Spleen (tissue), 11 donors: ENCODE results near the gene TBC1D21. TPM values are rescaled to one million over a fixed set of nuclear protein-coding genes. Genes with fewer than 3 reads are reported as not detected.

Source experiments
- DNase-seq: peaks from one replicate; pipeline ENCODE4 v3.0.0-alpha.2; 2020
- H3K27ac ChIP-seq, 8 donors: fragments of 200-600 bp; sonication (generic) in 7 of 8; 1 replicate in 4 of 8; 2 replicates in 4 of 8; pipeline versions ENCODE4 v1.5.0 to v1.8.0; 2016 to 2021; ENCODE audit warnings: inconsistent platforms in 4 of 8, mild to moderate bottlenecking in 4 of 8, moderate library complexity in 1 of 8
- H3K27me3 ChIP-seq, 7 donors: fragments of 200-600 bp; sonication (generic) in 6 of 7; replicated peaks in 1 of 7; 1 replicate in 4 of 7; 2 replicates in 3 of 7; pipeline versions ENCODE4 v1.5.0 to v1.8.0; 2016 to 2021; ENCODE audit warnings: inconsistent platforms in 3 of 7, mild to moderate bottlenecking in 1 of 7
- H3K36me3 ChIP-seq, 6 donors: fragments of 200-600 bp; sonication (generic) in 5 of 6; 1 replicate in 4 of 6; 2 replicates in 2 of 6; pipeline versions ENCODE4 v1.5.0 to v1.8.0; 2016 to 2021; ENCODE audit warnings: inconsistent platforms in 2 of 6
- H3K4me1 ChIP-seq, 6 donors: fragments of 200-600 bp; sonication (generic) in 5 of 6; 1 replicate in 3 of 6; 2 replicates in 3 of 6; pipeline versions ENCODE4 v1.5.0 to v1.8.0; 2016 to 2021; ENCODE audit warnings: inconsistent platforms in 3 of 6
- H3K4me3 ChIP-seq, 8 donors: fragments of 200-600 bp; sonication (generic) in 7 of 8; 1 replicate in 4 of 8; 2 replicates in 4 of 8; pipeline versions ENCODE4 v1.5.0 to v1.8.0; 2016 to 2021; ENCODE audit warnings: inconsistent platforms in 4 of 8, mild to moderate bottlenecking in 4 of 8, moderate library complexity in 2 of 8
- H3K9me3 ChIP-seq, 8 donors: fragments of 200-600 bp; sonication (generic) in 7 of 8; 1 replicate in 4 of 8; 2 replicates in 4 of 8; pipeline versions ENCODE4 v1.5.0 to v1.8.0; 2016 to 2021; ENCODE audit warnings: inconsistent platforms in 4 of 8
- POLR2A ChIP-seq, 3 donors: fragments of 450-650 bp; IDR thresholded peaks; one replicate each; pipeline ENCODE4 v1.5.1; 2017; ENCODE audit warnings: antibody characterized with exemption in 3 of 3, mild to moderate bottlenecking in 1 of 3
- POLR2AphosphoS5 ChIP-seq, 3 donors: sonication (generic); formaldehyde crosslinking; IDR thresholded peaks; one replicate each; pipeline ENCODE4 v1.5.1; 2017; ENCODE audit warnings: antibody characterized with exemption in 3 of 3
- WGBS, 5 donors: extraction: QIAGEN DNeasy Blood & Tissue Kit in 3 of 5; methylation state at CpG; one replicate each; pipeline versions ENCODE4 v1.1.5 to v1.1.7; 2013 to 2018; 5-methylcytosine and 5-hydroxymethylcytosine counted together
- intact Hi-C: fragments of 100-400 bp; cut with DNase I; formaldehyde crosslinking; loops from one replicate; pipeline ENCODE4 v1.15.0; 2023; ENCODE audit warnings: low total_unique reads
- polyA plus RNA-seq, 3 donors: library from polyadenylated mRNA; stranded (reverse); fragments of 200-250 nt; gene quantifications; one replicate each; pipeline ENCODE4 v1.2.1, GENCODE V29; 2013
- total RNA-seq, 7 donors: library from RNA; depleted of rRNA in 3 of 7; stranded (reverse); fragments of >200 nt in 3 of 7; fragmentation: NEBNext Ultra II Directional in 4 of 7; extraction: Animal tissue kit (Norgen Biotek cat#: 25700) in 4 of 7; gene quantifications; one replicate each; pipeline versions ENCODE4 v1.1.0 to v1.2.1, GENCODE V29; 2016 to 2021
- TF ChIP-seq, protein P1 (sequence below), 11 experiments: fragments of 200-600 bp in 7 of 11; fragments of 450-650 bp in 4 of 11; sonication (generic) in 4 of 11; IDR thresholded peaks in 8 of 11; conservative IDR thresholded peaks in 3 of 11; 1 replicate in 7 of 11; 2 replicates in 4 of 11; pipeline versions ENCODE4 v1.4.0 to v1.8.0; 2016 to 2021; ENCODE audit warnings: antibody characterized with exemption in 11 of 11, inconsistent platforms in 4 of 11, mild to moderate bottlenecking in 1 of 11
- donor health status: healthy with polysubstance abuse.
- donor health status: DM: no; HTN: no; CAD: no; lungs with moderate emphysema.
- donor health status: DM: no; HTN: no; CAD: no.
- donor health status: Bipolar disorder and iron deficiency.
- donor health status: healthy.
- donor health status: DM: no; HTN: no; CAD: no.
- donor health status: DM: yes; HTN: yes; CAD: no.

The TBC1D21 gene
- total and polyA plus RNA-seq, 10 donors, result not detected

DNA sequence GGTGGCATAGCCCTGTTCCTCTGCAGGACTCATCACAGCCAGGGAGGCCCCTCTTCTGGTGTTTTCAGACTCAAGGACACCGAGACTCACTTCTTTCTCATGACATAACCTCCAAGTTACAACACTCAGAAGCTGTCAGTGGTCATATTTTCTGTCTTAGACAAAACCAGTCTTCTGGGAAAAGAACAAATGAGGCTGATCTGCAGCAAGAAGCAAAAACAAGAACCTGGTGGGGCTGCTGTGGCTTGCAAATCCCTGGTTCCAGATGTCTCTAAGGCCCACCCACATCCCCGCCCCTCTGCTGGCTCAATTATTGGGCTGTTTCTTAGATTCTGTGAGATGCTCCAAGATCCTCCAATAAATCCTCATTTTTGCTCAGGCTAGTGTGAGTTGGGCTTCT lies 36.3 kb downstream of the TBC1D21 start:
- Histone ChIP-seq H3K9me3 (no peaks in the 10 kb centered on the region), H3K36me3 (no peaks in the 10 kb centered on the region), H3K27me3 (peaks cover 0 to 6% (median 0%) of the 10 kb centered on the region in 7 donors), H3K27ac (no peak overlapping the region), H3K4me3 (no peak overlapping the region), H3K4me1 (peaks cover 0 to 15% (median 5%) of the 10 kb centered on the region in 6 donors)
- intact Hi-C loops, result no loop called here
- peak; percentile 4 for DNase-seq
- WGBS, 5 donors, result 75 to 90% (median 83%) methylated on average over 2 of the region's 2 CpGs
- TF ChIP-seq POLR2A (IDR thresholded peaks at IDR 0.05) (no peak), POLR2AphosphoS5 (IDR thresholded peaks at IDR 0.05) (no peak)
- TF ChIP-seq, protein P1, sequence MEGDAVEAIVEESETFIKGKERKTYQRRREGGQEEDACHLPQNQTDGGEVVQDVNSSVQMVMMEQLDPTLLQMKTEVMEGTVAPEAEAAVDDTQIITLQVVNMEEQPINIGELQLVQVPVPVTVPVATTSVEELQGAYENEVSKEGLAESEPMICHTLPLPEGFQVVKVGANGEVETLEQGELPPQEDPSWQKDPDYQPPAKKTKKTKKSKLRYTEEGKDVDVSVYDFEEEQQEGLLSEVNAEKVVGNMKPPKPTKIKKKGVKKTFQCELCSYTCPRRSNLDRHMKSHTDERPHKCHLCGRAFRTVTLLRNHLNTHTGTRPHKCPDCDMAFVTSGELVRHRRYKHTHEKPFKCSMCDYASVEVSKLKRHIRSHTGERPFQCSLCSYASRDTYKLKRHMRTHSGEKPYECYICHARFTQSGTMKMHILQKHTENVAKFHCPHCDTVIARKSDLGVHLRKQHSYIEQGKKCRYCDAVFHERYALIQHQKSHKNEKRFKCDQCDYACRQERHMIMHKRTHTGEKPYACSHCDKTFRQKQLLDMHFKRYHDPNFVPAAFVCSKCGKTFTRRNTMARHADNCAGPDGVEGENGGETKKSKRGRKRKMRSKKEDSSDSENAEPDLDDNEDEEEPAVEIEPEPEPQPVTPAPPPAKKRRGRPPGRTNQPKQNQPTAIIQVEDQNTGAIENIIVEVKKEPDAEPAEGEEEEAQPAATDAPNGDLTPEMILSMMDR (IDR thresholded peaks at IDR 0.05 in 8 of 11, conservative IDR thresholded peaks at IDR 0.05 in 3 of 11), result no peak

DNA sequence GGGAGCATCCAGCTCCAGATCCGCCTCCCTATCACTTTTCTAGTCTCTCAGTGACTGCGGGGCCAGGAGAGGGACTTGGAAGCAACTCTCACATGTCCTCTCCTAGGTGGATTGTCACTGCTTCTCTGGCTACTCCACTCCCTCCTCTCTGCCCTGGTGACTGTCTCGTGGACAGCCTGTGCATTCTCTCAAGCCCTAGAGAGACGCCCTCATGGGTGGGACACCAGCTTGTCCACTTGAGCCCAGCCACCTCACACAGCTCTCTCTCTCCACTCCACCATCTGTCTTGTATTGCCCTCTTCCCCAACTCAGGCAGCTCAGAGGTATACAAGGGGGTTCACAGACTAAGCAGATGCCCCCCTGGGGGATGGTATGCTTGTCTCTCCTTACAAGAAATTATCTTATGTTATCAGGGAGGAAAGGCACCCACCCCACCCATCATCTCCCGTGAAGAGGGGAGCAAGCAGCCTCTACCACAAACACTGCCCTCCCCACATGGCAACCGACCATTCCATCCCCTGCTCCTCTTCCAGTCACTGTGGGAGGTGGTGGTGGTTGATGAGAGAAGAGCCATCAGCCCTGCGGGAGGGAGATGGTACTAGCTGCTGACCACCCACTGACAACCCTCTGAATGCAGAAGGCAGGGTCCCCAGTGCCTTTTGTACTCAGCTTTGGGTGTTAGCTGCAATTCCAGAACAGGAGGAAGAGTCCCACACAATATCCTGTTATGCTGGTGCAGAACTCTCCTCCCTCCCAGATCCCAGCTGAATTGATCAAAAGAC lies 37.3 kb downstream of the TBC1D21 start:
- H3K4me1 ChIP-seq, result peaks cover 0 to 15% (median 5%) of the 10 kb centered on the region in 6 donors
- DNase-seq, result peak; percentile 45
- no peak overlapping the region for H3K27ac ChIP-seq
- 75 to 85% (median 76%) methylated on average over 7 of the region's 7 CpGs for WGBS, 5 donors
- peaks cover 0 to 6% (median 0%) of the 10 kb centered on the region in 7 donors for H3K27me3 ChIP-seq
- no peak for TF ChIP-seq POLR2A (IDR thresholded peaks at IDR 0.05)
- no peak for TF ChIP-seq POLR2AphosphoS5 (IDR thresholded peaks at IDR 0.05)
- TF ChIP-seq, protein P1 (IDR thresholded peaks at IDR 0.05 in 8 of 11, conservative IDR thresholded peaks at IDR 0.05 in 3 of 11), result no peak
- H3K4me3 ChIP-seq, result no peak overlapping the region
- H3K36me3 ChIP-seq, result no peaks in the 10 kb centered on the region
- intact Hi-C loops, result no loop called here
- H3K9me3 ChIP-seq, result peaks cover 0 to under 1% (median 0%) of the 10 kb centered on the region in 8 donors

DNA sequence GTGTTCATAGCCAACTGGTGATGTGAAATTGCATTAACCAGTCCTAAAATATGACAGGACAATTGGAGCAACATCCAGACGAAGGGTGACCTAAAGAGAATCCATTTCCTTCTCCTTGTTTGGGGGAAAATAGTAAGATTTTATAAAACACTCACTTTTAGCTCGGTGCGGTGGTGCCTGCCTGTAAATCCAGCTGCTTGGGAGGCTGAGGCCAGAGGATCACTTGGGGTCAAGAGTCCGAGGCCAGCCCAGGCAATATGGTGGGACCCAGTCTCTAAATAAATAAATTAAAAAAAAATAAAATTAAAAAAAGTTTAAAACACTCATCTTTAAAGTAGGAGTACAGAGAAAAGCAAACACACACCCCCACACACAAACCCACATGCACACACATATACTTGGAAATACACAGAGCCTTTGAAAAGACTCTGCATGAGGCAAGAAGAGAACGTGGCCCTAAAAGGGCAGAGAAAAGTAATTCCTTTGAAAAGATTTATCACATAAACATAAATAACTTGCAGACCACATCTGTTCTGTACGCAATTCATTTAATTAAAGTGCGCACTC lies 38.7 kb downstream of the TBC1D21 start:
- intact Hi-C loops, result no loop called here
- Histone ChIP-seq H3K36me3 (peaks cover 0 to 3% (median 0%) of the 10 kb centered on the region in 6 donors), H3K27ac (no peak overlapping the region), H3K4me3 (no peak overlapping the region), H3K27me3 (peaks cover 0 to 6% (median 0%) of the 10 kb centered on the region in 7 donors), H3K4me1 (peaks cover 0 to 15% (median 5%) of the 10 kb centered on the region in 6 donors), H3K9me3 (peaks cover 0 to 9% (median 5%) of the 10 kb centered on the region in 8 donors)
- 78 to 89% (median 80%) methylated on average over 7 of the region's 7 CpGs for WGBS, 5 donors
- DNase-seq, result peak; percentile 30
- TF ChIP-seq POLR2AphosphoS5 (IDR thresholded peaks at IDR 0.05) (no peak), POLR2A (IDR thresholded peaks at IDR 0.05) (no peak)
- TF ChIP-seq, protein P1 (IDR thresholded peaks at IDR 0.05 in 8 of 11, conservative IDR thresholded peaks at IDR 0.05 in 3 of 11), result no peak

DNA sequence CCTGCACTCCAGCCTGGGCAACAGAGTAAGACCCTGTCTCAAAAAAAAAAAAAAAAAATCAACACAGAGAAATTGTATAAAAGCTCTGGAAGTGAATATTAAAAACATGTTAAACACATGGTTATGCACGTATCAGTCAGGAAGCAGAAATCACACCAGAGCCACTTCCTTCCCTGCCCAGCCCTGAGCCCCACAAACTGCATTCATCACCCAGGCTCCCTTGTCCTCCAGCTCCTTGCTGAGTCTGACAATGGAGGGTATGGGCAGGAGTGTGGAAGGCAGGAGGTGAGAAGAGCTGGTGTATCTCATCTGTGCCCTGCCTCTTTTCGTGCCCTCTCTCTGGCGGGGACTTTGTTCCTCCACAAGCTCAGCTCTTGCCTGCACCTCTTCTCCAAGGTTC lies 40.8 kb downstream of the TBC1D21 start:
- peaks cover 0 to 20% (median 5%) of the 10 kb centered on the region in 8 donors for H3K9me3 ChIP-seq
- TF ChIP-seq POLR2A (IDR thresholded peaks at IDR 0.05), result no peak
- no peak for TF ChIP-seq POLR2AphosphoS5 (IDR thresholded peaks at IDR 0.05)
- TF ChIP-seq, protein P1 (IDR thresholded peaks at IDR 0.05 in 8 of 11, conservative IDR thresholded peaks at IDR 0.05 in 3 of 11), result no peak
- H3K4me3 ChIP-seq, result no peak overlapping the region
- peaks cover 0 to 3% (median 0%) of the 10 kb centered on the region in 6 donors for H3K36me3 ChIP-seq
- 21 to 49% (median 25%) methylated on average over 3 of the region's 3 CpGs for WGBS, 5 donors
- peaks cover 0 to 11% (median 3%) of the 10 kb centered on the region in 6 donors for H3K4me1 ChIP-seq
- peaks cover 0 to 6% (median 0%) of the 10 kb centered on the region in 7 donors for H3K27me3 ChIP-seq
- intact Hi-C loops, result no loop called here
- H3K27ac ChIP-seq, result no peak overlapping the region
- peak; percentile 43 for DNase-seq
